Measurements from ENCODE around the gene DLGAP1. TPM values are rescaled to one million over a fixed set of nuclear protein-coding genes. Genes with fewer than 3 reads are reported as not detected.
A peak's percentile ranks its signal among the peaks of the same experiment; 100 is the strongest.

Gene DLGAP1
- total RNA-seq, 1 experiment from 2014 or later, result 23.2 TPM

DNA sequence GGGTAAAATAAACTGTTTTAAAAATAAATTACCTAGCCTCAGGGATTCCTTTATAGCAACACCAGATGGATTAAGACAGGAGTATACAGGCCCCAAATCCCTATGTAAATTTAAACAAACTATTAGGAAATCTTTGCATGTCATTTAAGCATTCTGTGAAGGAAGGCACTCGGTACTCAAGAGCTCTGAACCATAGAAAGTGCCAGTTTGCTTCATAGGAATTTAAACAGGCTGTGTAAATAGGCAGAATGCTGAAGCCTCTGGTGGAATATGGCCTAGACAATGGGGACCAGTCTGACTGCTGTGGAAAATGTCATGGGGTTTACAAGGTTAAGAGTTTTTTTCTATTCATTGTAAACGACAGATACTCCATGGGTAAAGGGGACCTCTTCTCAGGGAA is 377.4 kb downstream of the DLGAP1 start:
- Histone ChIP-seq H2AK5ac (ENCODE audit: insufficient read length, low read length) (no peak overlapping the region), H4K91ac (ENCODE audit: insufficient read length, low read depth, low read length) (no peak overlapping the region), H3K23ac (ENCODE audit: insufficient read length, low read depth, low read length) (no peak overlapping the region), H2BK20ac (ENCODE audit: low read depth, low read length, poor library complexity, severe bottlenecking) (no peak overlapping the region), H2BK5ac (ENCODE audit: insufficient read length, low read length) (no peak overlapping the region), H3T11ph (ENCODE audit: low read length) (no peak overlapping the region), H3K4me1 (ENCODE audit: insufficient read depth, low read length) (no peaks in the 10 kb centered on the region; the same call in 1 of the 2 replicates), H3K23me2 (ENCODE audit: insufficient read length, low read depth, low read length, poor library complexity, severe bottlenecking) (no peaks in the 10 kb centered on the region), H3K9ac (ENCODE audit: extremely low read depth, insufficient read length, low read length) (no peak overlapping the region), H3K79me1 (ENCODE audit: insufficient read depth, low read depth, low read length, poor library complexity, severe bottlenecking) (no peaks in the 10 kb centered on the region), H3K27me3 (ENCODE audit: insufficient read depth, low read length) (no peaks in the 10 kb centered on the region), H3K18ac (ENCODE audit: insufficient read length, low read depth, low read length) (no peak overlapping the region), H3K56ac (ENCODE audit: insufficient read length, low read depth, low read length) (no peak overlapping the region), H3K4ac (ENCODE audit: low read depth, low read length) (no peak overlapping the region), H3K4me2 (ENCODE audit: insufficient read depth, insufficient read length, low read length) (no peak overlapping the region), H4K5ac (ENCODE audit: insufficient read length, low read depth, low read length) (no peak overlapping the region), H3K9me3 (ENCODE audit: control insufficient read depth, low read depth, low read length) (no peaks in the 10 kb centered on the region), H3K14ac (ENCODE audit: insufficient read depth, low read length) (no peak overlapping the region), H3K27ac (ENCODE audit: insufficient read length, low read depth, low read length) (no peak overlapping the region), H2BK12ac (ENCODE audit: insufficient read length, low read depth, low read length) (no peak overlapping the region), H2AFZ (ENCODE audit: low read length) (no peak overlapping the region), H2BK15ac (ENCODE audit: low read depth, low read length) (no peak overlapping the region), H4K8ac (replicated peaks; ENCODE audit: insufficient read length, low read depth, low read length) (no peak overlapping the region), H4K20me1 (ENCODE audit: control insufficient read depth, insufficient read depth, insufficient read length) (no peaks in the 10 kb centered on the region), H2BK120ac (ENCODE audit: low read depth, low read length, poor library complexity, severe bottlenecking) (no peak overlapping the region), H3K79me2 (ENCODE audit: insufficient read depth, low read length) (no peaks in the 10 kb centered on the region)
- Mint-ChIP-seq H3K36me3 (ENCODE audit: insufficient read depth in 1 of 3, low read depth in 3 of 3) (peaks cover 1 to 5% (median 3%) of the 10 kb centered on the region in 3 experiments; a peak in 5 of 7 replicates), H3K27me3 (ENCODE audit: low read depth) (no peaks in the 10 kb centered on the region), H3K9me3 (peaks cover under 1 to 1% of the 10 kb centered on the region in 2 experiments; a peak in 3 of 5 replicates), H3K4me3 (no peak overlapping the region), H3K27ac (peak overlapping the region in 2 of 3 experiments; percentile 44; a peak in 2 of 7 replicates), H3K4me1 (peaks cover 41 to 45% of the 10 kb centered on the region in 2 experiments)
- DNase-seq, result no peak
- no CpG with 5 or more reads among the region's 2 CpGs for WGBS (ENCODE audit: extremely low coverage, insufficient read length, low lambda C conversion rate)
- TF ChIP-seq, protein P1, sequence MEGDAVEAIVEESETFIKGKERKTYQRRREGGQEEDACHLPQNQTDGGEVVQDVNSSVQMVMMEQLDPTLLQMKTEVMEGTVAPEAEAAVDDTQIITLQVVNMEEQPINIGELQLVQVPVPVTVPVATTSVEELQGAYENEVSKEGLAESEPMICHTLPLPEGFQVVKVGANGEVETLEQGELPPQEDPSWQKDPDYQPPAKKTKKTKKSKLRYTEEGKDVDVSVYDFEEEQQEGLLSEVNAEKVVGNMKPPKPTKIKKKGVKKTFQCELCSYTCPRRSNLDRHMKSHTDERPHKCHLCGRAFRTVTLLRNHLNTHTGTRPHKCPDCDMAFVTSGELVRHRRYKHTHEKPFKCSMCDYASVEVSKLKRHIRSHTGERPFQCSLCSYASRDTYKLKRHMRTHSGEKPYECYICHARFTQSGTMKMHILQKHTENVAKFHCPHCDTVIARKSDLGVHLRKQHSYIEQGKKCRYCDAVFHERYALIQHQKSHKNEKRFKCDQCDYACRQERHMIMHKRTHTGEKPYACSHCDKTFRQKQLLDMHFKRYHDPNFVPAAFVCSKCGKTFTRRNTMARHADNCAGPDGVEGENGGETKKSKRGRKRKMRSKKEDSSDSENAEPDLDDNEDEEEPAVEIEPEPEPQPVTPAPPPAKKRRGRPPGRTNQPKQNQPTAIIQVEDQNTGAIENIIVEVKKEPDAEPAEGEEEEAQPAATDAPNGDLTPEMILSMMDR (conservative IDR thresholded peaks at IDR 0.05), result no peak
